VCaP (cell line): Measurements from ENCODE around the gene CAPN15.

Experiments used
- H3K27ac ChIP-seq: fragments of 450-650 bp; 2 replicates; pipeline ENCODE4 v1.5.1; 2017
- TF ChIP-seq, protein P1 (sequence below): fragments of 450-650 bp; conservative IDR thresholded peaks from 2 replicates; pipeline ENCODE4 v1.5.1; 2017; ENCODE audit warnings: mild to moderate bottlenecking, moderate library complexity

CAPN15 gene

DNA sequence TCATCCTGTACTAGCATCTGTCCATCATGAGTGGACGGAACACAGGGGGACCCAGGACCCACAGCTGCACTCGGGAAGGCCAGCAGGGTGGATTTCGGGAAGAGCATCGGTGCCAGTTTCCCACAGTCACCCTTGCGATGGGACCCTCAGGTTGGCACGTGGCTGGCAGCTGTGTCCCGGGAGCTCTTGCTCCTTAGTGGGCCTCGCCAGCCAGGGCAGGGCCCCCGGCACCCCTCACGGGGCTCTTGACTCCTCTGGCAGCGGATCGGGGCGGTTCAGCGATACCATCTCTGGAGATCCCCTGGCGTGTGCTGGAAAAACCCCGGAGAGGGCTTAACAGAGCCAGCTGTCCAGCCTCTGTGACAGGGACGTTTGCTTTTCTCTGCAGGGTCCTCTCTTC is 9.2 kb downstream of the CAPN15 start:
- no peak overlapping the region for H3K27ac ChIP-seq
- TF ChIP-seq, protein P1, sequence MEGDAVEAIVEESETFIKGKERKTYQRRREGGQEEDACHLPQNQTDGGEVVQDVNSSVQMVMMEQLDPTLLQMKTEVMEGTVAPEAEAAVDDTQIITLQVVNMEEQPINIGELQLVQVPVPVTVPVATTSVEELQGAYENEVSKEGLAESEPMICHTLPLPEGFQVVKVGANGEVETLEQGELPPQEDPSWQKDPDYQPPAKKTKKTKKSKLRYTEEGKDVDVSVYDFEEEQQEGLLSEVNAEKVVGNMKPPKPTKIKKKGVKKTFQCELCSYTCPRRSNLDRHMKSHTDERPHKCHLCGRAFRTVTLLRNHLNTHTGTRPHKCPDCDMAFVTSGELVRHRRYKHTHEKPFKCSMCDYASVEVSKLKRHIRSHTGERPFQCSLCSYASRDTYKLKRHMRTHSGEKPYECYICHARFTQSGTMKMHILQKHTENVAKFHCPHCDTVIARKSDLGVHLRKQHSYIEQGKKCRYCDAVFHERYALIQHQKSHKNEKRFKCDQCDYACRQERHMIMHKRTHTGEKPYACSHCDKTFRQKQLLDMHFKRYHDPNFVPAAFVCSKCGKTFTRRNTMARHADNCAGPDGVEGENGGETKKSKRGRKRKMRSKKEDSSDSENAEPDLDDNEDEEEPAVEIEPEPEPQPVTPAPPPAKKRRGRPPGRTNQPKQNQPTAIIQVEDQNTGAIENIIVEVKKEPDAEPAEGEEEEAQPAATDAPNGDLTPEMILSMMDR = no peak

DNA sequence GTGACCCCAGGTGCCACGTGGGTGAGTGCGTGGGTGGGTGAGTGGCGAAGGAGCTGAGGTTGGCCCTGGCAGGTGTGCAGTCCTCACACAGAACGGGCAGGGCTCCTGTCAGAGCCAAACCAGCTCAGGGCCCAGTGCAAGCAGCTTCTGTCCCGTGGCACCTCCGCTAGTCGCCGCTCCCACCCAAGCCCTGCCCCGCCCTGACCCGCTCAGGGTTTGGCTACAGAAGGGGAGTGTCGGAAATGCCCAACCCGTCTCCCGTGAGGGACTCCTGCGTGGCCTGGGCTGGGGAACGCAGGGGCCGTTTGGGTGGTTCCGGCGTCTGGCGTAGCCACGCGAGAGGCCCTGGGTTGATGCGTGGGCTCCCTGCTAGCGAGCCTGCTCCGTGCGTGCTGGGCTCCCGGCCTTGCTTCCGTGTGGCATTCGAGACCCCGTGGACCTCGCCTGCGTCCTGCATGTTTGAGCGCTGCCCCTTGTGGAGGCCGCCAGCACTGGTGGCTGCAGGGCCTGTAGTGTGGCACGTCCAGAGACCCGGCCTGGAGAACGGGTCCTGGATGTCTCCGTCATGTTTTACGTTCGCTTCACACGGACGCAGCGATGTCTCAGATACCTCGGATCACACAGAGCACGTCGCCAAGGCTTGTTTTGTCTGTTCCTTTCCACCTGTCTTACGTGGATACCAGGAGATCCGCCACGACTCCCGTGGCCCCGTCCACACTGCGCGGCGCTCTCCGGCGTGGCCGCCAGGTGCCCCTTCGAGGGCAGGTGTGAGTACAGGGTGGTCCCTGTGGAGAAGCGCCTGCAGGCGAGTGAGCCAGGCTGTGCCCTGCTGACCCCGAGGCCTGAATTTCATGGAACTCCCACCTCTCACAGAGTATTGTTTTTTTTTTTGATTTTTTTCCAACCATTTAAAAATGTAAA is 10.2 kb downstream of the CAPN15 start:
- TF ChIP-seq, protein P1 = no peak; the same call in 1 of the 2 replicates
- no peak overlapping the region for H3K27ac ChIP-seq

DNA sequence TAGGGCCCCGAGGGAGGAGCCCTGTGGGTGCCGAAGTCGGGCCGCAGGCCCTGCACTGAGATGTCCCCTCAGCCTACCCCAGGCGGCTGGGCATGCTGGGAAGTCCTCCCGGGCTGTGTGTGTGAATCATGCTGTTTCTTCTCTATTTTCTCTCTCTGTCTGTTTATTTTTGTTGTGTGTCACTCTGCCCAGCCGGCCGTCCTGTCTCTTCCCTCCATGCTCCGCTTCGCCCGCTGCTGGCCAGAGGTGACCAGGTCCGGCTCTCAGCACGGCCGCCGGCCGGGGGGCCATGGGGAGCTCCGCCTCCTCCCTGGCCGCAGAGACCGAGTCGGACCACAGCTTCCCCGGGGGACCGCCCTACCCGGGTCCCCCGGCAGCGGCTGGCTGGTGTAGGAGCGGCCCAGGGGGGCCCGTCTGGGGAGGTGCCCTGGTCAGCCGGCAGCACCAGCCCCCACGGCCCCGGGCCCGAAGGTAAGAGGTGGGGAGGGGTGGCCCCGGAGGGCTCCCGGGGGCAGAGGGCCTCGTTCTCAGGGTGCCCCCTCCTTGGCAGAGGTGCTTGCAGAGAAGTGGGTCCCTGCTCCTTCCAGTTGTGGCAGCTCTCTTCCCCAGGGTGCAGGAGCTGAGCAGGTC is 12.5 kb downstream of the CAPN15 start:
- TF ChIP-seq, protein P1 = no peak
- no peak overlapping the region for H3K27ac ChIP-seq

DNA sequence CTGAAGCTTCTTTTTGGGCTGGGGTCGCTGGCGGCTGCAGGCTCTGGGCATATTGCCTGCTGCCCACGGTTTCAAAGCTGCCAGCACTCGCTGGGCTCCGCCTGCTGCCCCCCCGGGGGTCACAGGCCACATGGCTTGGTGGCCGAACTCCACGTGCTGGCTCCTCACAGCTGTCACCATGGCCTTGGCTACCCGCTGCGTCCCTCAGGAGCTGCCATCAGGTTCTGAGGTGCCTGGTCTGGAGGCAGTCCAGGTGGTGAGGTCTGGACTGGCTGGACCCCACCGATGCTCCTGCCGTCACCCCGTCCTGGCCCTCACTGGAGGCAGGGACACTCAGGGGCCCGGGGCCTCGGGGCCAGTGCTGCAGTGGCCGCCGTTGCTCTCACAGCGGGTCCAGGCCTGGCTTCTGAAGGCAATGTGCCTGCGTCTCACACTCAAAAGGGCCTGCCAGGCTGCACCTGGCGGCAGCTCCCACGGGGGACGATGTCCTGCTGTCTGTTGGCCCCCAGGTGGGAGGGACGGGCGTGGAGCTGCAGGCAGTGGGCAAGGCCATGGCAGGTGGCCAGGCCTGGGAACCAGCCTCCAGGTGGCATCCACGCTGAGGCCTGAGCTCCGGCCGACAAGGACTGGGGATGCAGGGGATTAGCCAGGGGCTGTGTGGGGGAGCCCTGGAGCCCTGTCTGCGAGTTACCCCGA is 13.3 kb downstream of the CAPN15 start:
- TF ChIP-seq, protein P1 = no peak
- no peak overlapping the region for H3K27ac ChIP-seq

DNA sequence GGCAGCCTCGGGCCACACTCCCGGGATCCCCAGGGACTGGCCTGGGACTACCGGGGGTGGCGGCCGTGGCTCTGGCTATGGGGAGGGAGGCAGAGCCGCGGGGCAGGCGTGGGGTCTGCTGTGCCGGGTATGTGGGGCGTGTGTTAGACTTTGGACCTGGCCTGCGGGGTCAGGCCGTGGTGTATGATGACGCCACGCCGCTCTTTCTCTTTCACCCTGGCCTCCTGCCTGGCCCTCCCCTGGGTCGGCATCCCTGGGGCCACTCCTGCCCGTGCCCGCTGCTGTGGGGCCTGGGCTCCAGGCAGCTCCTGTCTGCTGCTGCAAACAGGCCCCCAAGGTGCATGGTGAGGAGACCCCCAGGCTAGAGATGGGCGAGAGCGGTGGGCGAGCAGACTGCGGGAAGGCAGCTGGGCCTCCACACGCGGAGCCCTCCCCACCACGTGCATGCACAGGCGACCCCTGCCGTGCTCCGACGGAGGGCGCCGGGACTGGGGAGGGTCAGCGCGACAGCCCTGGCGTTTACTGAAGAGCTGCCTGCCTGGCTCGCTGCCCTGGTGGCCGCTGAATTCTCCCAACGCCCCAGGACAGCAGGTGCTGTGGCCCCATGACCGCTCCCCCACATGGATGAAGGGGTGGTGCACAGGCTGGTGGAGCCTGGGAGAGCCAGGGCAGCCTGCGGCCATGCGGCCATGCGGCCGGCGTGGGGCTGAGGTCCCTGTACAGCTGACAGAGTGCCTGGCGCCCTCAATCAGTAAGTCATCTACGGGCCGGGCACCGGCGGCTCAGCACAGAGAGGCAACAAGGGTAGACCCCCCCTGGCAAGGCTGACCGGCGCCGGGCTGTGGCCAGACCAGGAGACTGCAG is 16.0 kb downstream of the CAPN15 start:
- H3K27ac ChIP-seq = no peak overlapping the region
- TF ChIP-seq, protein P1 = no peak

DNA sequence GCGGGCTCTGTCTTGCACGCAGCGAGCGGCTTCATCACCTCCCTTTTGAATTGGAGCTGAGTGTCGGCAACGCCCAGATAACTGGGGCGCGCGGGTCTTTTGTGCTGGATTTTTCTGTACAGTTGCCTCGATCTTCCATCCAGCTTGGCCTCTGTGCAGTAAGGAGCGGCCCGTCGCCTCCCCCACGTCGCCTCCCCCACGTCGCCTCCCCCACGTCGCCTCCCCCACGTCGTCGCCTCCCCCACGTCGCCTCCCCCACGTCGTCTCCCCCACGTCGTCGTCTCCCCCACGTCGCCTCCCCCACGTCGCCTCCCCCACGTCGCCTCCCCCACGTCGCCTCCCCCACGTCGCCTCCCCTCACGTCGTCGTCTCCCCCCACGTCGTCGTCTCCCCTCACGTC is 17.0 kb downstream of the CAPN15 start:
- no peak overlapping the region for H3K27ac ChIP-seq
- TF ChIP-seq, protein P1 = no peak
